ENCODE results near the gene EDN1. TPM values are rescaled to one million over a fixed set of nuclear protein-coding genes. Genes with fewer than 3 reads are reported as not detected.

Gene EDN1
- total and polyA plus RNA-seq, 2 of the 4 experiments (the other 2 are of a cell fraction): 5.6 to 9.0 TPM

- no peaks in the 10 kb centered on the region for H3K36me3 ChIP-seq (ENCODE audit: control insufficient read depth, insufficient read depth, low read length)
- no peak overlapping the region for H3K23ac ChIP-seq (ENCODE audit: low read depth, low read length)
- BruUV-seq (replicated peaks): no TSS peak
- no peak overlapping the region for H4K91ac ChIP-seq (ENCODE audit: insufficient read depth, low read depth, low read length)
- no peak overlapping the region for H3K4ac ChIP-seq (ENCODE audit: low read depth, low read length)
- no peaks in the 10 kb centered on the region for H3K79me1 ChIP-seq (ENCODE audit: low read depth in 1 of 2, low read length in 2 of 2)
- H3K4me2 ChIP-seq (ENCODE audit: low read depth, low read length): peak overlapping the region; percentile 8; the same call in 1 of the 2 replicates
- H3K18ac ChIP-seq (ENCODE audit: low read depth, low read length): no peak overlapping the region
- H3K9me1 ChIP-seq (ENCODE audit: insufficient read depth, low read length): no peaks in the 10 kb centered on the region; the same call in 1 of the 2 replicates
- no peaks in the 10 kb centered on the region for H4K20me1 ChIP-seq (ENCODE audit: insufficient read depth, low read length)
- no peak overlapping the region for H4K8ac ChIP-seq (ENCODE audit: low read depth in 2 of 2, low read length in 2 of 2)
- in situ Hi-C loops (cut with MboI; ENCODE audit: low sequenced_read_pairs): no loop called here
- H2BK15ac ChIP-seq (ENCODE audit: low read depth, low read length): no peak overlapping the region
- H2BK20ac ChIP-seq (ENCODE audit: low read depth, low read length): peak overlapping the region; percentile 23; the same call in 1 of the 2 replicates
- peaks cover 5% of the 10 kb centered on the region; the same call in 1 of the 2 replicates for H3K27me3 ChIP-seq (ENCODE audit: control insufficient read depth, insufficient read depth, low read length)
- H2BK5ac ChIP-seq (ENCODE audit: low read depth, low read length, poor library complexity, severe bottlenecking): no peak overlapping the region
- H2AK5ac ChIP-seq (ENCODE audit: low read depth, low read length): peak overlapping the region; percentile 31; the same call in 1 of the 2 replicates
- ATAC-seq (ENCODE audit: low read depth) (no peak; the same call in 1 of the 2 replicates), DNase-seq (no peak)
- ChIA-PET POLR2A (ENCODE audit: unreplicated experiment) (interaction anchor here (0.6 kb wide), 1 partner anchor 144 kb away, joined by 3 read pairs; no protein-coding TSS in a partner anchor), CTCF (no interaction called here)
- H2AFZ ChIP-seq (replicated peaks; ENCODE audit: low read length, poor library complexity): no peak overlapping the region
- no peak overlapping the region for H2BK120ac ChIP-seq (ENCODE audit: low read depth, low read length)
- no CpG with 5 or more reads among the region's 4 CpGs for WGBS, 2 experiments (ENCODE audit: extremely low coverage in 2 of 2, insufficient read length in 1 of 2)
- H3K4me1 ChIP-seq (ENCODE audit: control insufficient read depth, insufficient read depth, low read length): peaks cover 7% of the 10 kb centered on the region
- H3K27ac ChIP-seq (ENCODE audit: insufficient read depth, low read length): no peak overlapping the region
- dilution Hi-C loops (cut with HindIII; ENCODE audit: low sequenced_read_pairs, unreplicated experiment): no loop called here
- TF ChIP-seq CEBPB (IDR thresholded peaks at IDR 0.05; ENCODE audit: low read depth, low read length) (peak; percentile 58), MAZ (IDR thresholded peaks at IDR 0.05; ENCODE audit: borderline replicate concordance, low read depth, low read length) (no peak)
- no peak overlapping the region for H3K14ac ChIP-seq (replicated peaks; ENCODE audit: low read depth, low read length)
- H2AK9ac ChIP-seq (replicated peaks; ENCODE audit: low read depth, low read length, poor library complexity): no peak overlapping the region
- H3K4me3 ChIP-seq (ENCODE audit: insufficient read depth, low read depth, low read length): no peak overlapping the region
- intact Hi-C loops (cut with micrococcal nuclease): no loop called here
- no peaks in the 10 kb centered on the region for H3K9me3 ChIP-seq (ENCODE audit: control insufficient read depth, insufficient read depth, low read length)
- H4K5ac ChIP-seq (ENCODE audit: low read depth, low read length): no peak overlapping the region
- no peak overlapping the region for H3K9ac ChIP-seq (ENCODE audit: low read depth, low read length)
- H3K56ac ChIP-seq (ENCODE audit: extremely low read depth, insufficient read depth, low read length): no peak overlapping the region
Measured at GRCh38 chr6:12342664-12343063, 52.5 kb downstream of the EDN1 start.

All from IMR-90 (cell line).